K562 (cell line): ENCODE measurements around the gene CCDC136. TPM values are rescaled to one million over a fixed set of nuclear protein-coding genes. Genes with fewer than 3 reads are reported as not detected.

Source experiments
- ATAC-seq: fragments of 200-7000 bp; cut with Tn5 transposase; 3 replicates; pipeline ENCODE4 v1.9.1; 2020; ENCODE audit warnings: moderate library complexity
- BruUV-seq: library from RNA; stranded (reverse); fragments of 400-500 nt; replicated peaks from 2 replicates; lab custom pipeline; 2021; lab: Mats Ljungman, UMichigan
- CTCF ChIA-PET: fragments of 300-600 bp; formaldehyde crosslinking; extraction: SDS; loops from one replicate; lab custom pipeline; 2021; ENCODE audit warnings: low intra/inter-chr PET ratio; lab: Yijun Ruan, JAX
- POLR2A ChIA-PET: fragments of 300-600, 350-650 bp; sonication (Branson Sonifier 250); formaldehyde crosslinking; extraction: SDS; loops from one replicate; lab custom pipeline; 2021; ENCODE audit warnings: antibody characterized with exemption, inconsistent platforms; lab: Yijun Ruan, JAX
- DNase-seq, 4 experiments: peaks; one replicate each; pipeline versions ENCODE4 v3.0.0 to v3.0.0-alpha.2; 2011 to 2018; ENCODE audit warnings: low spot score in 3 of 4, mixed read lengths in 3 of 4; ENCODE audit errors: extremely low read depth in 1 of 4
- FAIRE-seq: peaks from 2 replicates; lab custom pipeline; 2011; peaks lifted over from hg19 to GRCh38; lab: Jason Lieb, UNC
- H2AFZ ChIP-seq: 2 replicates; pipeline ENCODE4 v1.6.0; 2011; ENCODE audit warnings: low read depth, low read length, control low read depth, inconsistent platforms
- H3K27ac ChIP-seq: fragments of 200-600 bp; 3 replicates; pipeline ENCODE4 v1.8.0; 2011; ENCODE audit warnings: low read depth, mild to moderate bottlenecking, control low read depth, inconsistent platforms, low read length, moderate library complexity, mixed read lengths; ENCODE audit errors: extremely low read depth
- H3K27me3 ChIP-seq, 2 experiments: fragments of 300-600 bp in 1 of 2; 2 replicates in 1 of 2; 3 replicates in 1 of 2; pipeline versions ENCODE4 v1.6.0 to v1.8.0; 2011; ENCODE audit warnings: inconsistent platforms in 2 of 2, low read length in 2 of 2, mild to moderate bottlenecking in 1 of 2, mixed read lengths in 1 of 2, moderate library complexity in 1 of 2; ENCODE audit not compliant: control insufficient read depth in 2 of 2, insufficient read depth in 2 of 2
- H3K36me3 ChIP-seq: fragments of 300-600 bp; 3 replicates; pipeline ENCODE4 v1.8.0; 2011; ENCODE audit warnings: mild to moderate bottlenecking, low read length, inconsistent platforms; ENCODE audit not compliant: control insufficient read depth, insufficient read depth
- H3K4me1 ChIP-seq, 2 experiments: fragments of 200-600 bp in 1 of 2; replicated peaks in 1 of 2; 2 replicates in 1 of 2; 3 replicates in 1 of 2; pipeline versions ENCODE4 v1.5.1 to v1.8.0; 2011; ENCODE audit warnings: inconsistent platforms in 2 of 2, low read length in 2 of 2, mild to moderate bottlenecking in 1 of 2, mixed read lengths in 1 of 2, moderate library complexity in 1 of 2; ENCODE audit not compliant: control insufficient read depth in 2 of 2, insufficient read depth in 2 of 2
- H3K4me2 ChIP-seq: 2 replicates; pipeline ENCODE4 v1.6.1; 2011; ENCODE audit warnings: low read length, control low read depth, inconsistent platforms, mixed read lengths; ENCODE audit not compliant: insufficient read depth
- H3K4me3 ChIP-seq: fragments of 200-600 bp; sonication (generic), shearing (Covaris generic); 2 replicates; pipeline ENCODE4 v1.5.1; 2016; ENCODE audit warnings: control low read depth, inconsistent platforms
- H3K79me2 ChIP-seq: fragments of 200-600 bp; 3 replicates; pipeline ENCODE4 v1.8.0; 2011; ENCODE audit warnings: low read length, inconsistent platforms; ENCODE audit not compliant: control insufficient read depth, insufficient read depth
- H3K9ac ChIP-seq, 2 experiments: 2 replicates each; pipeline versions ENCODE4 v1.6.0 to v1.6.1; 2011; ENCODE audit warnings: low read depth in 2 of 2, low read length in 2 of 2, control low read depth in 1 of 2, inconsistent platforms in 1 of 2, mild to moderate bottlenecking in 1 of 2, mixed read lengths in 1 of 2; ENCODE audit not compliant: insufficient read depth in 1 of 2
- H3K9me1 ChIP-seq: one replicate; pipeline ENCODE4 v1.6.0; 2011; ENCODE audit warnings: inconsistent platforms, mild to moderate bottlenecking, low read length, moderate library complexity; ENCODE audit not compliant: control insufficient read depth, insufficient read depth
- H3K9me3 ChIP-seq: replicated peaks from 2 replicates; pipeline ENCODE4 v1.5.1; 2011; ENCODE audit warnings: low read depth, low read length, inconsistent platforms; ENCODE audit not compliant: control insufficient read depth, insufficient read depth
- H4K20me1 ChIP-seq: replicated peaks from 2 replicates; pipeline ENCODE4 v1.6.1; 2011; ENCODE audit warnings: low read length, inconsistent platforms, mixed read lengths; ENCODE audit not compliant: control insufficient read depth, insufficient read depth
- NFIC ChIP-seq: fragments of 450-650 bp; IDR thresholded peaks from 2 replicates; pipeline ENCODE4 v1.6.1; 2017; ENCODE audit warnings: mild to moderate bottlenecking, inconsistent platforms
- PPARD ChIP-seq: fragments of 250-450 bp; sonication (Bioruptor Pico); IDR thresholded peaks from 2 replicates; pipeline ENCODE4 v1.8.0; 2022; ENCODE audit warnings: inconsistent platforms, mild to moderate bottlenecking, moderate library complexity
- TFAP4 ChIP-seq: sonication (generic); formaldehyde crosslinking; IDR thresholded peaks from 2 replicates; pipeline ENCODE4 v1.8.0; 2022; ENCODE audit warnings: missing genetic modification reagents, mild to moderate bottlenecking, moderate library complexity, borderline replicate concordance
- WGBS: fragments of 100-300 bp; shearing (Covaris generic); methylation state at CpG from one replicate; pipeline ENCODE4 v1.1.6; 2016; ENCODE audit warnings: low coverage, mixed read lengths; ENCODE audit not compliant: insufficient coverage; ENCODE audit errors: missing lambda C conversion rate; 5-methylcytosine and 5-hydroxymethylcytosine counted together
- in situ Hi-C: fragments of 300-500 bp; cut with MboI; formaldehyde crosslinking; loops from 4 replicates; pipeline ENCODE4 v1.15.0; 2018; ENCODE audit warnings: inconsistent platforms, mixed read lengths
- intact Hi-C: fragments of 100-400 bp; cut with micrococcal nuclease; formaldehyde crosslinking; loops from 2 replicates; pipeline ENCODE4 v1.14.2; 2022
- polyA plus RNA-seq, 8 experiments: library from polyadenylated mRNA; depleted of rRNA in 4 of 8; stranded (reverse) in 5 of 8; unstranded in 3 of 8; fragments of >200 nt; fragmentation: Nextera tagmentation in 2 of 8; fragmentation: Illumina TruSeq in 1 of 8; extraction: Ambion mirVana in 2 of 8; extraction: Trizol in 1 of 8; gene quantifications; 2 replicates each; pipeline versions ENCODE4 v1.2.1 to v1.2.3, GENCODE V29; 2011 to 2014; ENCODE audit warnings: inconsistent platforms in 1 of 8, missing spikeins in 1 of 8
- total RNA-seq, 7 experiments: library from RNA; depleted of rRNA in 6 of 7; stranded (reverse); fragments of >200 nt in 6 of 7; fragmentation: Illumina TruSeq in 2 of 7; extraction: Trizol in 2 of 7; gene quantifications; 2 replicates each; pipeline versions ENCODE4 v1.2.1 to v1.2.3, GENCODE V29; 2011 to 2021; ENCODE audit warnings: low replicate concordance in 1 of 7

Gene CCDC136
- total and polyA plus RNA-seq, 9 of the 15 experiments (the other 6 are each of a cell fraction or from before 2014, with no cell fraction given): 2.4 to 40.8 (median 26.5) TPM

GRCh38 chr7:128867842-128868623, 76.3 kb downstream of the CCDC136 start:
- no peaks in the 10 kb centered on the region; the same call in 1 of the 2 replicates for H4K20me1 ChIP-seq
- H3K79me2 ChIP-seq: peaks cover 36% of the 10 kb centered on the region
- H3K36me3 ChIP-seq: peaks cover 45% of the 10 kb centered on the region
- no peaks in the 10 kb centered on the region for H3K9me1 ChIP-seq
- in situ Hi-C loops (no loop called here), intact Hi-C loops (no loop called here)
- POLR2A ChIA-PET: interaction anchor here (0.5 to 1.6 kb wide), 7 partner anchors 8 to 632 kb away, joined by 3 to 9 read pairs (median 4); no protein-coding TSS in a partner anchor
- no TSS peak for BruUV-seq
- FAIRE-seq (no peak), ATAC-seq (no peak), DNase-seq (no peak)
- H3K9ac ChIP-seq: no peak overlapping the region
- no peak overlapping the region for H3K27ac ChIP-seq
- H3K4me2 ChIP-seq: no peak overlapping the region
- H3K9me3 ChIP-seq: no peaks in the 10 kb centered on the region
- H2AFZ ChIP-seq: no peak overlapping the region
- H3K27me3 ChIP-seq: no peaks in the 10 kb centered on the region
- TF ChIP-seq TFAP4 (0 out of 2 replicates have a peak, but pooled peaks have one; percentile 15), NFIC (peak; percentile 85), PPARD (CRISPR knock-in tag) (no peak)
- CTCF ChIA-PET: no interaction called here
- no peak overlapping the region for H3K4me3 ChIP-seq
- H3K4me1 ChIP-seq: peaks cover 0 to 28% of the 10 kb centered on the region in 2 experiments; a peak in 2 of 5 replicates
- WGBS: 88% methylated on average over 11 of the region's 11 CpGs
